ENCODE measurements around the gene C4orf50. TPM values are rescaled to one million over a fixed set of nuclear protein-coding genes. Genes with fewer than 3 reads are reported as not detected.

Gene C4orf50
- total RNA-seq, 1 donor from 2014 or later: 0.49 TPM

GRCh38 chr4:6062133-6062532, 43.9 kb upstream of the C4orf50 start:
- intact Hi-C loops (cut with DNase I): no loop called here
- H3K27me3 ChIP-seq: no peaks in the 10 kb centered on the region
- no peak for DNase-seq (ENCODE audit: extremely low spot score in 2 of 2)
- no peak for TF ChIP-seq POLR2A (IDR thresholded peaks at IDR 0.05)
- TF ChIP-seq POLR2AphosphoS5 (IDR thresholded peaks at IDR 0.05; ENCODE audit: insufficient read depth in 1 of 2, low read depth in 1 of 2): no peak
- no peak for TF ChIP-seq CTCF (IDR thresholded peaks at IDR 0.05)
- peaks cover 20% of the 10 kb centered on the region for H3K9me3 ChIP-seq
- H3K4me1 ChIP-seq: no peaks in the 10 kb centered on the region
- H3K27ac ChIP-seq: no peak overlapping the region
- no peaks in the 10 kb centered on the region for H3K36me3 ChIP-seq
- H3K4me3 ChIP-seq: no peak overlapping the region

- intact Hi-C loops (cut with DNase I): no loop called here
- H3K27me3 ChIP-seq: no peaks in the 10 kb centered on the region
- no peaks in the 10 kb centered on the region for H3K36me3 ChIP-seq
- H3K4me1 ChIP-seq: no peaks in the 10 kb centered on the region
- DNase-seq (ENCODE audit: extremely low spot score in 2 of 2): no peak
- no peak overlapping the region for H3K4me3 ChIP-seq
- H3K9me3 ChIP-seq: peaks cover 20% of the 10 kb centered on the region
- TF ChIP-seq POLR2A (IDR thresholded peaks at IDR 0.05) (no peak), POLR2AphosphoS5 (IDR thresholded peaks at IDR 0.05; ENCODE audit: insufficient read depth in 1 of 2, low read depth in 1 of 2) (no peak), CTCF (IDR thresholded peaks at IDR 0.05) (no peak)
- H3K27ac ChIP-seq: no peak overlapping the region
Measured at GRCh38 chr4:6059375-6059805, 41.2 kb upstream of the C4orf50 start.

- H3K36me3 ChIP-seq: no peaks in the 10 kb centered on the region
- no peak for DNase-seq (ENCODE audit: extremely low spot score in 2 of 2)
- no peaks in the 10 kb centered on the region for H3K27me3 ChIP-seq
- TF ChIP-seq CTCF (IDR thresholded peaks at IDR 0.05): no peak
- TF ChIP-seq POLR2A (IDR thresholded peaks at IDR 0.05): no peak
- no peak for TF ChIP-seq POLR2AphosphoS5 (IDR thresholded peaks at IDR 0.05; ENCODE audit: insufficient read depth in 1 of 2, low read depth in 1 of 2)
- intact Hi-C loops (cut with DNase I): no loop called here
- H3K4me3 ChIP-seq: no peak overlapping the region
- no peak overlapping the region for H3K27ac ChIP-seq
- no peaks in the 10 kb centered on the region for H3K4me1 ChIP-seq
- peaks cover 20% of the 10 kb centered on the region for H3K9me3 ChIP-seq
Measured at GRCh38 chr4:6058531-6059374, 40.5 kb upstream of the C4orf50 start.

- TF ChIP-seq CTCF (IDR thresholded peaks at IDR 0.05): no peak
- no peak for TF ChIP-seq POLR2AphosphoS5 (IDR thresholded peaks at IDR 0.05; ENCODE audit: insufficient read depth in 1 of 2, low read depth in 1 of 2)
- no peak for TF ChIP-seq POLR2A (IDR thresholded peaks at IDR 0.05)
- H3K9me3 ChIP-seq: peaks cover 20% of the 10 kb centered on the region
- no peak for DNase-seq (ENCODE audit: extremely low spot score in 2 of 2)
- no peak overlapping the region for H3K4me3 ChIP-seq
- intact Hi-C loops (cut with DNase I): no loop called here
- no peak overlapping the region for H3K27ac ChIP-seq
- H3K36me3 ChIP-seq: no peaks in the 10 kb centered on the region
- no peaks in the 10 kb centered on the region for H3K4me1 ChIP-seq
- no peaks in the 10 kb centered on the region for H3K27me3 ChIP-seq
Measured at GRCh38 chr4:6056976-6057766, 38.9 kb upstream of the C4orf50 start.

All from vagina (tissue), 2 donors.